Measurements from ENCODE around the gene FAM50B. TPM values are rescaled to one million over a fixed set of nuclear protein-coding genes. Genes with fewer than 3 reads are reported as not detected.

FAM50B gene
- total RNA-seq, 1 donor from 2014 or later: 9.6 TPM

DNA sequence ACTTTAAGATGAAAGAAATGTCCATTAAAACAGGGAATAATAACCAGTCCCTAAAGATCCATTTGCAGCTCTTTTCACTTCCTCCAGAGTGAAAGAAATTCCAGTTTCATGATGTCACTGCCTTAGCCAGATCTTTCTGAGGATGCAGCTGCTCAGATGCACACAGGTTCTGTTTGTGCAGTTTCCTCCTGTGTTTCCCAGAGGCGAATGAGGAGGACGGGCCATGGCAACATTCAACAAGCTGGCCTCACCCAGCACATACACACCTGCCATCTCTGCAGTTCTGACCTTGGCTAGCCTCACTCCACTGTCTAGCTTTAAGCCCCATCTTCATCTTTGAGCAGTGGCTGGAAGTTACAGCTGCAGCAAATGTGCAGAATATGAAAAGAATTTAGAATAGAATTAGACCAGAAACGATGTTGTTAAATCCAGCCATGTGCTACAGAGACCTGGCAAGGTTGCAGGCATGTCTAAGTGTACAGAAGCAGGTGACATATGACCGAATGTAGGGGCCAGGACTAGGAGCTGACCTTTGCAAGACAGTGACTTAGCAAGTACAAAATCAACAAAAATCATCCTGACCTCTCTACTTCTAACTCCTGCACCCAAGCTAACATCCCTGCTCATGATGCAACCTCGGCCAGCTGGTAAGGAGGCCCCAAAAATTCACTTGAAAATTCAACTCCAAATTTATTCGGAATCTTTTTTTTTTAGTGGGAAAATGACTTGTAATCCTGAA, 35.0 kb downstream of the FAM50B start:
- intact Hi-C loops (cut with DNase I): no loop called here
- DNase-seq (ENCODE audit: low spot score) (no peak), ATAC-seq (peak; percentile 66)

- intact Hi-C loops (cut with DNase I): no loop called here
- ATAC-seq (no peak), DNase-seq (ENCODE audit: low spot score) (no peak)
These were observed 36.3 kb downstream of the FAM50B start for GRCh38 chr6:3885262-3886036.

- ATAC-seq (peak; percentile 35), DNase-seq (ENCODE audit: low spot score) (no peak)
- intact Hi-C loops (cut with DNase I): no loop called here
These were observed 38.1 kb downstream of the FAM50B start for GRCh38 chr6:3887150-3887700.

DNA sequence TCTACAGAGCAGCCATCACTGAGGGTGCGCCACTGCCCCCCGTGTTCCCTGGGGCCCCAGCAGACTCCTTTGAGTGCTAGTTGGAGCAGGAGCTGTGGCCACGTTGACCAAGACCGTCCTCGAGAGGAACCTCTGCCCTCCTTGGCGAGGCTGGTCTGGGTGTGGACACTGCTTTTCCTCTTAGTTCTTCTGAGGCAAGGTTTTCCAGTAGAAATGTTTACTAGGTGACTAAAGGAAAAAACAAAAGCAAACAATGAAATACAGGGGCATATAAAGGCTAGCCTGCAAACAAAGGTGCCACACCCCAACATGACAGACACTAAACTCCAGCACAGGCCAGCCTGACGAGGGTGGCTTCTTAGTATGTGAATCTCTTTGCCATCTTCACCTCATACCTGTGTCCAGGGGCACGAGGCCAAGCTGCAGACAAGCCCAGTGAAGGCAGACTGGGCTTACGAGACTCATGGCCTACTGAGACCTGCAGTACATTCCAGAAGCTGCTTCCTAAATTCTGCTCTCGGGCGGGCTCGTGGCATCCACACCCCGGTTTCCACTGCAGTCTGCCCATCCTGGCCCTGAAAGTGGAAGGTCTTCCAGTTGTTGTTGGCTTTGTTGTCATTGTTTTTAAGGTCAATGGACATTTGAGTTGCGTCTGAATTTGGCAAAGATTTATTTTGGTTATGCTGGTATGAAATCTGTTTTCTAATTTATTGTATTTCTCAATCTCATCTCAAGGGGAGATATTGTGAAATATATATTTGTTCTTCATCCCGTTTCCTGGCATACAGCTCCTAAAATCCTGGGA, 39.2 kb downstream of the FAM50B start:
- ATAC-seq (peak; percentile 74), DNase-seq (ENCODE audit: low spot score) (no peak)
- intact Hi-C loops (cut with DNase I): no loop called here

DNA sequence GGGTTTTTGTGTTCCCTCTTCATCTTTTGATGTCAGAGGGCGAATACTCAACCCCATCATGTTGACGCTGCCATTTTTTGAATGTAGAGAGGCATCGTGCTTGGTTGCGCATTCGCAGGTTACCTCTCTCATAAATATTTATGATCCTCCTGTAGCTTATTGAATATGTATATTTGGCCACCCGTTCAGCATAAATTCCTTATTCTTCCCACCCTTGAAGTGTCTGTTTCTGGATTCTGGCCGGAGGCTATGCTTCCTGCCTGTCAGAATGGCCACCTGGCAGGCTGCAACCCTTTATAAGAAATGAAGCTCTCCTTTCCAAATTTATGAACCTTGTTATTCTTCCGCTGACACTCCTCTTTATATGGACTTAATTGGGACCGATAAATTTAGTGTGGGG, 40.9 kb downstream of the FAM50B start:
- no peak for DNase-seq (ENCODE audit: low spot score)
- intact Hi-C loops (cut with DNase I): no loop called here
- ATAC-seq: no peak

DNA sequence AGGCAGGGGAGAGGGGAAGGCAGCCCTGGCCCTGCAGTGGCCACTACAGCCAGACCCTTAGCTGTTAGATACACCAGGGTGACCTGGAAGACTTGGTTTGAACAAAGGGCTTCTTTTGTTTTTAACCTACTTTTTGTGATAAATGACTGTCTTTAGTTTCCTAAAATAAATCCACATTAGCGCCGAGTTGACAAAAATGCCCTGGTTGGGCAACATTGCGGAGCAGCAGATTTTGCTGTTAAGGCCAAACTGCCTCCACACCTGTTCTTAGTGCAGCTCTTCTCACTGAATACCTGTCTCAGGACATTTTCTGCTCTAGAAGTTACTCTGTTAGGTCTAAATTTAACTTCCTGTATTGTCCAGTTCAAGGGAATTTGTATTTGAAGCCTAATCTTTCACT, 42.7 kb downstream of the FAM50B start:
- DNase-seq (ENCODE audit: low spot score) (no peak), ATAC-seq (no peak)
- intact Hi-C loops (cut with DNase I): no loop called here

DNA sequence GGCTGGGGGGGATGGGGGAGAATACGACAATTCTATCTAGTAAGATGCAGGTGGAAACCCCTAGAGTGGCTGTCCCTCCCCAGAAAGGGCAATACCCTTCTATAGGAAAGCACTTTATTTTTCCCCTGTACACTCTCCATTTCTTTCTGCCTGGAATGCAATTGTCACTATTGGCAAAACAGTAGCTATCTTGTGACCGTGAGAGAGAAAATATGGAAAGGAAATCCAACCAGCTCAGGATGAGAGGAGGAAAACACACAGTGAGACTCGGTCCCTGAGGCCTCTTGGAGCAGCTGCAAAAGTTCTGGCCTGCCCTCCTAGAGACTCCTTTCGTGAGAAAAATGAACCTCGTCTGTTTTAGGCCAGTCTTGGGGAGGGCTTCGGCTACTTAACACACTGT, 43.4 kb downstream of the FAM50B start:
- DNase-seq (ENCODE audit: low spot score) (no peak), ATAC-seq (no peak)
- intact Hi-C loops (cut with DNase I): no loop called here

GRCh38 chr6:3893487-3893886, 44.3 kb downstream of the FAM50B start:
- intact Hi-C loops (cut with DNase I): no loop called here
- ATAC-seq: no peak
- no peak for DNase-seq (ENCODE audit: low spot score)

DNA sequence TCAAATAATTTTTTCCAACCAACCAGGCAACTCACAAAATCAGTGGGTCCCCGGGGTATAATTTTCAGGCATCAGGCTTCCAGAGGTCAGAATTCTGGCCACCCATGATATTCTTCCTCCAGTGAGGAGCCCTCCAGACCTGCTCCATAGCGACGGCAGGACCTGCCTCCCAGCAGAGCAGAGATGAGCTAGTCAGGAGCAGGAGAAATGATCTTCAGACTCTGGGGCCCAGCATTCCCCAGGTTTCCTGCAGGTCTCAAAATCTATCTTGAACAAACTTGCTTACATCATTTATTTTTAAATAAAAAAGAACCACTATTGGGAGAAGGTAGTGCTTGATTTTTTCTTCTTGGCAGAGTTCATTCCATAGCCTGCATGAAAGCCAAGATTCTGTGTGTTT, 44.7 kb downstream of the FAM50B start:
- ATAC-seq (no peak), DNase-seq (ENCODE audit: low spot score) (no peak)
- intact Hi-C loops (cut with DNase I): no loop called here

GRCh38 chr6:3894590-3895311, 45.6 kb downstream of the FAM50B start:
- intact Hi-C loops (cut with DNase I): no loop called here
- ATAC-seq (no peak), DNase-seq (ENCODE audit: low spot score) (no peak)

- ATAC-seq: no peak
- intact Hi-C loops (cut with DNase I): no loop called here
- no peak for DNase-seq (ENCODE audit: low spot score)
These were observed 46.1 kb downstream of the FAM50B start for GRCh38 chr6:3895312-3895653.

DNA sequence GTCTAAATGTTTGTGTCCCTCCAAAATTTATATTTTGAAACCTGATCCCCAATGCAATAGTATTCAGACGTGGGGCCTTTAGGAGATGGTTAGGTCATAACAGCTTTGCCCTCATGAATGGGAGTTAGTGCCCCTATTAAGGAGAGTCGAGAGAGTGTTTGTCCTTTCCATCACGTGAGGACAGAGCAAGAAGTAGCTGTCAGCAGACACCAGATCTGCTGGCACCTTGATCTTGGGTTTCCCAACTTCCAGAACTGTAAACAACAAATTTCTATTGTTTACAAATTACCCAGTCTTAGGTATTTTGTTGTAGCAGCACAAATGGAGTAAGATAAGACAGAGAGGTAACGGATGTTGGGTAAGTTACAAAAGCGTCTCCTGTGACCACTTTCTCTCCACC, 46.6 kb downstream of the FAM50B start:
- DNase-seq (ENCODE audit: low spot score) (no peak), ATAC-seq (no peak)
- intact Hi-C loops (cut with DNase I): no loop called here

- intact Hi-C loops (cut with DNase I): no loop called here
- ATAC-seq (no peak), DNase-seq (ENCODE audit: low spot score) (no peak)
These were observed 49.3 kb downstream of the FAM50B start for GRCh38 chr6:3898265-3898994.

GRCh38 chr6:3899061-3899460, 49.9 kb downstream of the FAM50B start:
- no peak for ATAC-seq
- intact Hi-C loops (cut with DNase I): no loop called here
- no peak for DNase-seq (ENCODE audit: low spot score)

DNA sequence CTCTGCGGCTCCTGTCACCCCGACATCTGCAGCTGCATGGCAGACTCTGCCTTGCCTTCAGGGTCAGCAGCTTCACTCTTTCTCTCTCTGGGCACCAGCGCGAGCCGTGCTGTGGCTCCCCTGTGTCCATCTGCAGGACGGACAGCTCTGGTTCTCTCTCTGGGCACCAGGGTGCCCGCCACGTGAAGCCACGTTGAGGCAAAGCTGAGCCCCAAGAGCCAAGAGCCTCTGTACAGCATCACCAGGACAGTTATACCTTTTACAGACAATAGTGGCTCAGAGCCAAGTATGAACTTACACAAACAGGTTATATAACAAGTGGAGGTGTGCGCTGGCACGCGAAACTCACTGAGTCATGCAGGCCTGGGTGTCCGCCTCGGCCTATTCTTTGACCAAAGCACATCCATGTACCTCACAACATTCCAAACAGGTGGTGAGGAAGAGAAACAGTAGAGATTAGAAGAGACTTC, 50.8 kb downstream of the FAM50B start:
- intact Hi-C loops (cut with DNase I): no loop called here
- ATAC-seq: no peak
- no peak for DNase-seq (ENCODE audit: low spot score)

Measured in sciatic nerve (tissue), 2 donors.